ENCODE data around the gene ZNF557.

Gene ZNF557

DNA sequence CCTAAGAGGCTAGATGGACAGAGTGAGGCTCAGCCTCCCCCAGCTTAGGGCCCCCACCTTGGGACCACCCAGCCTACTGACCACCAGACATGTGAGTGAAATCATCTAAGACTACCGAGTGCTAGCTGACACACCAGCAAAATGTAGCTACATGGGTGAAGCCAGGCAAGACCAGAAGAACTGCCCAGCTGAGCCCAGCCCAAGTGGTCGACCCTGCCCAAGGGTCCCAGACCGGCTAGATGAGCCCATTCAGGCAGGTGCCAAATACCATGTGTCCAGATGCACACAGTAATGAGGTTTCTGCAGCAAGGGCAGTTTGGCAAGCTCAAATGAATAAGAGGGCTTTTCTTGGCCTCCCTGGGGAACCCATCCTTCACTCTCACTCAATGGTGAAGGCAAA is 56.6 kb downstream of the ZNF557 start:
- DNase-seq (ENCODE audit: low read depth), result no peak

DNA sequence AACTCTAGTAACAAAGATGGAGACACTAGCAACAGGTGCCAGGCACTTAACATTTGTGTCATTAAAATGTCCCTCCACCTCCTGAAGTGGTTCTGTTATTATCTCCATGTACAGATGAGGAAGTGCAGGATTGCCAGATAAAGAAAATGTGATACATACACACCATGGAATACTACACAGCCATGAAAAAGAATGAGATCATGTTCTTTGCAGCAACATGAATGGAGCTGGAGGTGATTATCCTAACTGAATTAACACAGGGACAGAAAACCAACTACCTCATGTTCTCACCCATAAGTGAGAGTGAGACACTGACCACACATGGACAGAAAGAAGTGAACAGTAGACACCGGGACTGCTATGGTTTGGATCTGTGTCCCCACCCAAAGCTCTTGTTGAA is 60.5 kb downstream of the ZNF557 start:
- DNase-seq (ENCODE audit: low read depth), result no peak

DNA sequence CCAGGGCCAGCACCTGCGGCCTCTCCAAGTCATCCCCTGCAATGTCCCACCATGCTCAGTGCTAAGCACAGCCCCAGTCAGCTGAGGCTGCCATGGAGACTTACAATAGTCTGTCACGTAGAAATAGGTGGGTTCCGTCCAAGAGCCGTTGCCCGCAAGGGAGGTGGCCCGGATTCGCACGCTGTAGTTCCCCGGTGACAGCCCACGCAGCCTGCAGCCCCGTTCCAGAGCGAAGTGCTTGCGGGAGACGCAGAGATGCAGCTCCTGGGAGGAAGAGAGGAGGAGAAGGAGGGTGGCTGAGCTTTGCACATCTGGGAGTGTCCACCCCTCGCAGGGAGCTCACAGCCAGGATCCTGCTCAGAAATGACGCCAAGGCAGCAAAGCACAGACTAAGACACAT is 62.6 kb downstream of the ZNF557 start:
- DNase-seq (ENCODE audit: low read depth), result no peak

DNA sequence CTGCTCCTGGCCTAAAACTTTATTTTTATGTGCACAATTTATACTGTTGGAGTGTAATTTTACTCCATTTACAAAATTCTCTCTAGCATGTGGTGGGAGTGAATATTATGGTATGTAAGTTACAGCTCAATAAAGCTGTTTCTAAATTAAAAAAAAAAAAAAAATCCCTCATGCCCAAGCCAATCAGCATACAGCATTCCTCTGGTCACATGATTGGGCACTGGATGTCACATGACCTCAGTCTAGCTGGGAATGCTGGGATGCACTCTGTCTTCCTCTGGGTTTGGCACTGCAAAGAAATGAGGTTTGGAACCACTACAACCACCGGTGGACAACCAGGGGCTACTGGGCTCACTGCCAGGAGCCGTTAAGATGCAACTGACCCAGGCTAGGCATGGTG is 67.6 kb downstream of the ZNF557 start:
- no peak for DNase-seq (ENCODE audit: low read depth)
